Vagina (tissue), 2 donors: ENCODE results near the gene RNU6-9.

Source experiments
- POLR2A ChIP-seq, 2 donors: fragments of 450-650 bp; IDR thresholded peaks; one replicate each; pipeline ENCODE4 v1.6.1; 2017; ENCODE audit warnings: antibody characterized with exemption in 2 of 2, mild to moderate bottlenecking in 2 of 2, moderate library complexity in 2 of 2
- POLR2AphosphoS5 ChIP-seq, 2 donors: sonication (generic); formaldehyde crosslinking; IDR thresholded peaks; one replicate each; pipeline ENCODE4 v1.9.0; 2017; ENCODE audit warnings: antibody characterized with exemption in 2 of 2, mild to moderate bottlenecking in 2 of 2, low read depth in 1 of 2; ENCODE audit not compliant: insufficient read depth in 1 of 2
- TF ChIP-seq, protein P1 (sequence below), 3 experiments: fragments of 450-650 bp in 2 of 3; fragments of 200-600 bp in 1 of 3; sonication (generic) in 1 of 3; IDR thresholded peaks; one replicate each; pipeline ENCODE4 v1.5.1; 2017 to 2019; ENCODE audit warnings: antibody characterized with exemption in 3 of 3, mild to moderate bottlenecking in 2 of 3, moderate library complexity in 2 of 3

DNA sequence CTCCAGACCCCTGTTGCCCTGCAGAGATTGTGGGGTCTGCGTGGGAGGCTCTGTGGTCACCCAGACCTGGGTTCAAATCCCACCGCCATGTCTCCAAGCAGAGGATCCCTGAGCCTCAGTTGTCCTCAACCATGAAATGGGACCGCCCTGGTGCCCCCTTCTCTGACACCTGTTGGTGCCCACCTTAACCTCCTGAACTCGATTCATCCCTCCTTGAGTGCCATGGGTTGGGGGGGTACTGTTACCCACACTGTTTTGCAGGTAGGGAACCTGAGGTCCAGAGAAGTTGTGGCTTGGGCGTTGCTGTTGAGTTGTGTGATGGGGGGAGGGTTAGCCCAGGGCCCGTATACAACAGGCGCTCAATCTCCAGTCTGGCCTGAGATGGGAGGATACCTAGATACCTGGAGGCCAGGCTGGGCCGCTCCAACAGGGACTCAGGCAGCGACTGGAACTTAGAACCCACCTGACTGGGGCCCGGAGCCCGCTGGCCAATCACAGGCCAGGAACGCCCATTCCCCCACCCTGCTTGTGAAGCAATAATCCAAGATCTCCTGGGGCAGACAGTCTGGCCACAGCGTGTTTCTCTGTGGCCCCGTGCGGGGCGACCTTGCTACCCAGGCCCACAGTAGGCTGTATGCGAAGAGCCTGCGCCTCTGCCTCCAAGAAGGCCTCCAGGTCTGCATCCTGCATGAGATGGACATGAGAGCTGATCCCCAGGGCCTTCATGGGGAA, 35.4 kb downstream of the RNU6-9 start:
- TF ChIP-seq, protein P1, sequence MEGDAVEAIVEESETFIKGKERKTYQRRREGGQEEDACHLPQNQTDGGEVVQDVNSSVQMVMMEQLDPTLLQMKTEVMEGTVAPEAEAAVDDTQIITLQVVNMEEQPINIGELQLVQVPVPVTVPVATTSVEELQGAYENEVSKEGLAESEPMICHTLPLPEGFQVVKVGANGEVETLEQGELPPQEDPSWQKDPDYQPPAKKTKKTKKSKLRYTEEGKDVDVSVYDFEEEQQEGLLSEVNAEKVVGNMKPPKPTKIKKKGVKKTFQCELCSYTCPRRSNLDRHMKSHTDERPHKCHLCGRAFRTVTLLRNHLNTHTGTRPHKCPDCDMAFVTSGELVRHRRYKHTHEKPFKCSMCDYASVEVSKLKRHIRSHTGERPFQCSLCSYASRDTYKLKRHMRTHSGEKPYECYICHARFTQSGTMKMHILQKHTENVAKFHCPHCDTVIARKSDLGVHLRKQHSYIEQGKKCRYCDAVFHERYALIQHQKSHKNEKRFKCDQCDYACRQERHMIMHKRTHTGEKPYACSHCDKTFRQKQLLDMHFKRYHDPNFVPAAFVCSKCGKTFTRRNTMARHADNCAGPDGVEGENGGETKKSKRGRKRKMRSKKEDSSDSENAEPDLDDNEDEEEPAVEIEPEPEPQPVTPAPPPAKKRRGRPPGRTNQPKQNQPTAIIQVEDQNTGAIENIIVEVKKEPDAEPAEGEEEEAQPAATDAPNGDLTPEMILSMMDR (IDR thresholded peaks at IDR 0.05): no peak
- TF ChIP-seq POLR2AphosphoS5 (IDR thresholded peaks at IDR 0.05; ENCODE audit: insufficient read depth in 1 of 2, low read depth in 1 of 2): no peak
- TF ChIP-seq POLR2A (IDR thresholded peaks at IDR 0.05): no peak
